Hepatocyte (in vitro differentiated cells): Measurements from ENCODE around the gene UBXN11.

ENCODE experiments used
- EZH2 ChIP-seq: fragments of 200-600 bp; sonication (generic); IDR thresholded peaks from 2 replicates; pipeline ENCODE4 v1.6.1; 2016; ENCODE audit warnings: antibody characterized with exemption, mild to moderate bottlenecking, borderline replicate concordance
- EZH2phosphoT487 ChIP-seq: fragments of 200-600 bp; sonication (generic); IDR thresholded peaks from one replicate; pipeline ENCODE4 v1.6.1; 2018; ENCODE audit warnings: antibody characterized with exemption, mild to moderate bottlenecking, low read depth, moderate library complexity; ENCODE audit not compliant: unreplicated experiment, severe bottlenecking
- TF ChIP-seq, protein P1 (sequence below): fragments of 200-600 bp; sonication (generic); IDR thresholded peaks from 2 replicates; pipeline ENCODE4 v1.5.1; 2016; ENCODE audit warnings: antibody characterized with exemption, mild to moderate bottlenecking; ENCODE audit not compliant: poor library complexity

DNA sequence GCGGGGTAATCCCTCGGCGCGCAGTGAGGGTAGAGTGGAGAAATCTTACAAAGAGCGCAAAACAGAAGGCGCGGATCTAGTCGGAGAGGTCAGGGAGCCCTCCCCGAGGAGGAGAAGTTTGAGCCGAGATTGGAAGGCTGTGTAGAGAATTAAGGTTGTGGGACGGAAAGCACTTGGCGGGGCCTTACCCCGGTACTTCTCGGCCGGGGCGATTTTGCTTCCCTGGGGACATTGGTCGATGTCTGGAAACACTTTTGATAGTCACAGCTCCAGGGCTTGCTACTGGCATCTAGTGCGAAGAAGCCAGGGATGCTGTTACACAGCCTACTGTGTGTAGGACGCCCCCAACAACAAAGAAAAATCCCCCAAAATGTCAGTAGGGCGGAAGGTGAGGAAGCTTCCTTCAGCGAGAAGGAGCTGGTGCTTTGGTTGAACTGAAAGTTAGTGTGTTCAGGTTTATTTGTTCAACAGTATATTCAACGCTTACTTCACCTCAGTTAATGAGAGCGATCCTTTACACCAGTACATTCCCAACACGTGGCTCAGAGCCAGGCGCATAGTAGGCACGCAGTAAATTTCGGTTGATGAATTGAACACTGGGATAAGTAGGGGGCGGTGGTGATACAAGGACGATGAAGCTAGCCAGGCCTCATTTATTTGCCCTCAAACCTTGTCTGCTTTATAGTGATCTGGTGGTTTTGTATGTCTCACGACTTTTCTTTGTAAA lies 71.6 kb downstream of the UBXN11 start:
- TF ChIP-seq, protein P1, sequence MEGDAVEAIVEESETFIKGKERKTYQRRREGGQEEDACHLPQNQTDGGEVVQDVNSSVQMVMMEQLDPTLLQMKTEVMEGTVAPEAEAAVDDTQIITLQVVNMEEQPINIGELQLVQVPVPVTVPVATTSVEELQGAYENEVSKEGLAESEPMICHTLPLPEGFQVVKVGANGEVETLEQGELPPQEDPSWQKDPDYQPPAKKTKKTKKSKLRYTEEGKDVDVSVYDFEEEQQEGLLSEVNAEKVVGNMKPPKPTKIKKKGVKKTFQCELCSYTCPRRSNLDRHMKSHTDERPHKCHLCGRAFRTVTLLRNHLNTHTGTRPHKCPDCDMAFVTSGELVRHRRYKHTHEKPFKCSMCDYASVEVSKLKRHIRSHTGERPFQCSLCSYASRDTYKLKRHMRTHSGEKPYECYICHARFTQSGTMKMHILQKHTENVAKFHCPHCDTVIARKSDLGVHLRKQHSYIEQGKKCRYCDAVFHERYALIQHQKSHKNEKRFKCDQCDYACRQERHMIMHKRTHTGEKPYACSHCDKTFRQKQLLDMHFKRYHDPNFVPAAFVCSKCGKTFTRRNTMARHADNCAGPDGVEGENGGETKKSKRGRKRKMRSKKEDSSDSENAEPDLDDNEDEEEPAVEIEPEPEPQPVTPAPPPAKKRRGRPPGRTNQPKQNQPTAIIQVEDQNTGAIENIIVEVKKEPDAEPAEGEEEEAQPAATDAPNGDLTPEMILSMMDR = no peak
- TF ChIP-seq EZH2 (no peak), EZH2phosphoT487 (no peak)
